Hepatocyte (in vitro differentiated cells): ENCODE measurements around the gene OLFM2. TPM values are rescaled to one million over a fixed set of nuclear protein-coding genes. Genes with fewer than 3 reads are reported as not detected.

ENCODE experiments used
- DNase-seq: peaks from one replicate; pipeline ENCODE4 v3.0.0-alpha.2; 2016; ENCODE audit warnings: low spot score
- H2AFZ ChIP-seq: fragments of 200-600 bp; sonication (generic); 2 replicates; pipeline ENCODE4 v1.6.0; 2016; ENCODE audit warnings: antibody characterized with exemption, mild to moderate bottlenecking
- H3K27ac ChIP-seq: fragments of 200-600 bp; sonication (generic); 2 replicates; pipeline ENCODE4 v1.5.1; 2016; ENCODE audit warnings: mild to moderate bottlenecking
- H3K27me3 ChIP-seq: fragments of 200-600 bp; sonication (generic); 2 replicates; pipeline ENCODE4 v1.6.1; 2016
- H3K36me3 ChIP-seq: fragments of 200-600 bp; sonication (generic); replicated peaks from 2 replicates; pipeline ENCODE4 v1.5.1; 2016; ENCODE audit warnings: low read depth; ENCODE audit not compliant: insufficient read depth
- H3K4me1 ChIP-seq: fragments of 200-600 bp; sonication (generic); 2 replicates; pipeline ENCODE4 v1.5.1; 2016; ENCODE audit warnings: mild to moderate bottlenecking, moderate library complexity; ENCODE audit not compliant: insufficient read depth
- H3K4me2 ChIP-seq: fragments of 200-600 bp; sonication (generic); 2 replicates; pipeline ENCODE4 v1.6.0; 2016
- H3K4me3 ChIP-seq: fragments of 200-600 bp; sonication (generic); 2 replicates; pipeline ENCODE4 v1.5.1; 2016; ENCODE audit warnings: mild to moderate bottlenecking
- H3K79me2 ChIP-seq: fragments of 200-600 bp; sonication (generic); 2 replicates; pipeline ENCODE4 v1.6.0; 2017; ENCODE audit warnings: mild to moderate bottlenecking
- H3K9me2 ChIP-seq: fragments of 200-600 bp; sonication (generic); replicated peaks from 2 replicates; pipeline ENCODE4 v1.6.0; 2017; ENCODE audit warnings: mild to moderate bottlenecking; ENCODE audit not compliant: insufficient read depth
- H3K9me3 ChIP-seq: fragments of 200-600 bp; sonication (generic); 2 replicates; pipeline ENCODE4 v1.5.1; 2016; ENCODE audit warnings: low read depth, mild to moderate bottlenecking
- H4K20me1 ChIP-seq: fragments of 200-600 bp; sonication (generic); 2 replicates; pipeline ENCODE4 v1.6.0; 2016; ENCODE audit warnings: mild to moderate bottlenecking; ENCODE audit not compliant: insufficient read depth, poor library complexity, severe bottlenecking
- CTCF ChIP-seq: fragments of 200-600 bp; sonication (generic); IDR thresholded peaks from 2 replicates; pipeline ENCODE4 v1.5.1; 2016; ENCODE audit warnings: antibody characterized with exemption, mild to moderate bottlenecking; ENCODE audit not compliant: poor library complexity
- EZH2 ChIP-seq: fragments of 200-600 bp; sonication (generic); IDR thresholded peaks from 2 replicates; pipeline ENCODE4 v1.6.1; 2016; ENCODE audit warnings: antibody characterized with exemption, mild to moderate bottlenecking, borderline replicate concordance
- EZH2phosphoT487 ChIP-seq: fragments of 200-600 bp; sonication (generic); IDR thresholded peaks from one replicate; pipeline ENCODE4 v1.6.1; 2018; ENCODE audit warnings: antibody characterized with exemption, mild to moderate bottlenecking, low read depth, moderate library complexity; ENCODE audit not compliant: unreplicated experiment, severe bottlenecking
- WGBS: methylation state at CpG from one replicate; pipeline ENCODE4 v1.1.6; 2016; ENCODE audit warnings: low lambda C conversion rate; ENCODE audit errors: missing lambda C conversion rate; 5-methylcytosine and 5-hydroxymethylcytosine counted together
- polyA plus RNA-seq: library from polyadenylated mRNA; unstranded; fragments of >200 nt; fragmentation: Nextera tagmentation; extraction: Ambion mirVana; gene quantifications from 2 replicates; pipeline ENCODE4 v1.2.1, GENCODE V29; 2016
- total RNA-seq: library from RNA; depleted of rRNA; stranded (reverse); fragments of >200 nt; gene quantifications from 2 replicates; pipeline ENCODE4 v1.2.3, GENCODE V29; 2014

The OLFM2 gene
- total and polyA plus RNA-seq, 2 experiments from 2014 or later: 33.1 to 36.5 TPM

- Histone ChIP-seq H2AFZ (no peak overlapping the region), H3K9me3 (no peaks in the 10 kb centered on the region), H3K36me3 (no peaks in the 10 kb centered on the region), H3K4me3 (no peak overlapping the region), H4K20me1 (no peaks in the 10 kb centered on the region), H3K79me2 (no peaks in the 10 kb centered on the region), H3K4me1 (no peaks in the 10 kb centered on the region), H3K4me2 (no peak overlapping the region), H3K9me2 (no peaks in the 10 kb centered on the region), H3K27me3 (no peaks in the 10 kb centered on the region), H3K27ac (no peak overlapping the region)
- 63% methylated on average over 8 of the region's 8 CpGs for WGBS
- TF ChIP-seq EZH2phosphoT487 (no peak), CTCF (peak; percentile 19), EZH2 (no peak)
- peak; percentile 29 for DNase-seq
These were observed 51.2 kb downstream of the OLFM2 start for GRCh38 chr19:9885077-9885552.

GRCh38 chr19:9883764-9884163, 52.6 kb downstream of the OLFM2 start:
- no peaks in the 10 kb centered on the region for H3K27me3 ChIP-seq
- 84% methylated on average over 12 of the region's 12 CpGs for WGBS
- H3K9me2 ChIP-seq: no peaks in the 10 kb centered on the region
- no peaks in the 10 kb centered on the region for H3K79me2 ChIP-seq
- H3K27ac ChIP-seq: no peak overlapping the region
- H3K36me3 ChIP-seq: no peaks in the 10 kb centered on the region
- no peak overlapping the region for H3K4me2 ChIP-seq
- no peak for DNase-seq
- no peaks in the 10 kb centered on the region for H3K9me3 ChIP-seq
- TF ChIP-seq EZH2 (no peak), EZH2phosphoT487 (no peak), CTCF (no peak)
- no peaks in the 10 kb centered on the region for H3K4me1 ChIP-seq
- H3K4me3 ChIP-seq: no peak overlapping the region
- no peaks in the 10 kb centered on the region for H4K20me1 ChIP-seq
- H2AFZ ChIP-seq: no peak overlapping the region

- no peaks in the 10 kb centered on the region for H3K9me2 ChIP-seq
- no peak overlapping the region for H3K4me2 ChIP-seq
- H3K4me1 ChIP-seq: no peaks in the 10 kb centered on the region
- no peak overlapping the region for H3K27ac ChIP-seq
- H4K20me1 ChIP-seq: no peaks in the 10 kb centered on the region
- no peaks in the 10 kb centered on the region for H3K36me3 ChIP-seq
- H3K4me3 ChIP-seq: no peak overlapping the region
- H2AFZ ChIP-seq: no peak overlapping the region
- no peaks in the 10 kb centered on the region for H3K9me3 ChIP-seq
- WGBS: 63% methylated on average over 10 of the region's 10 CpGs
- DNase-seq: no peak
- H3K27me3 ChIP-seq: no peaks in the 10 kb centered on the region
- TF ChIP-seq CTCF (no peak), EZH2phosphoT487 (no peak), EZH2 (no peak)
- no peaks in the 10 kb centered on the region for H3K79me2 ChIP-seq
These were observed 53.0 kb downstream of the OLFM2 start for GRCh38 chr19:9883231-9883758.

GRCh38 chr19:9881720-9882119, 54.6 kb downstream of the OLFM2 start:
- Histone ChIP-seq H3K9me2 (no peaks in the 10 kb centered on the region), H3K9me3 (no peaks in the 10 kb centered on the region), H2AFZ (no peak overlapping the region), H4K20me1 (no peaks in the 10 kb centered on the region), H3K4me1 (no peaks in the 10 kb centered on the region), H3K36me3 (no peaks in the 10 kb centered on the region), H3K4me3 (no peak overlapping the region), H3K27me3 (no peaks in the 10 kb centered on the region), H3K4me2 (no peak overlapping the region), H3K27ac (no peak overlapping the region), H3K79me2 (no peaks in the 10 kb centered on the region)
- TF ChIP-seq EZH2phosphoT487: no peak
- TF ChIP-seq CTCF: no peak
- TF ChIP-seq EZH2: no peak
- WGBS: 84% methylated on average over 9 of the region's 9 CpGs
- no peak for DNase-seq
